Naive thymus-derived CD4-positive, alpha-beta T cell (primary cell): Measurements from ENCODE around the gene WNK4. TPM values are rescaled to one million over a fixed set of nuclear protein-coding genes. Genes with fewer than 3 reads are reported as not detected.
A peak's percentile ranks its signal among the peaks of the same experiment; 100 is the strongest.

Source experiments
- ATAC-seq: fragments of 150-1000 bp; cut with Tn5 transposase; 2 replicates; pipeline ENCODE4 v1.10.0; 2021; ENCODE audit warnings: mild to moderate bottlenecking, moderate library complexity
- CTCF ChIA-PET: fragments of 350-600 bp; sonication (Branson Sonifier 250); formaldehyde crosslinking; loops from one replicate; lab custom pipeline; 2021; ENCODE audit warnings: antibody characterized with exemption; lab: Charles Lee
- POLR2A ChIA-PET: fragments of 350-600 bp; sonication (Branson Sonifier 250); formaldehyde crosslinking; loops from one replicate; lab custom pipeline; 2021; ENCODE audit warnings: antibody characterized with exemption, inconsistent platforms; lab: Charles Lee
- DNase-seq, 9 donors: peaks; one replicate each; pipeline versions ENCODE4 v3.0.0 to v3.0.0-alpha.2; 2020 to 2022; ENCODE audit warnings: mixed read lengths in 1 of 9
- H3K27ac ChIP-seq: one replicate; pipeline ENCODE4 v1.7.0; 2013; ENCODE audit warnings: mild to moderate bottlenecking, low read depth, low read length, moderate library complexity
- H3K27me3 ChIP-seq, 2 donors: one replicate each; pipeline ENCODE4 v1.7.0; 2013; ENCODE audit warnings: low read length in 2 of 2, mild to moderate bottlenecking in 2 of 2, moderate library complexity in 2 of 2; ENCODE audit not compliant: control insufficient read depth in 2 of 2, insufficient read depth in 2 of 2
- H3K36me3 ChIP-seq, 3 experiments: 1 replicate in 2 of 3; 2 replicates in 1 of 3; pipeline ENCODE4 v1.7.0; 2013; ENCODE audit warnings: low read length in 3 of 3, mild to moderate bottlenecking in 3 of 3, moderate library complexity in 1 of 3; ENCODE audit not compliant: insufficient read depth in 3 of 3, control insufficient read depth in 2 of 3
- H3K4me1 ChIP-seq, 2 donors: one replicate each; pipeline ENCODE4 v1.7.0; 2013; ENCODE audit warnings: low read length in 2 of 2, mild to moderate bottlenecking in 2 of 2, moderate library complexity in 1 of 2; ENCODE audit not compliant: control insufficient read depth in 2 of 2, insufficient read depth in 2 of 2
- H3K4me3 ChIP-seq: 2 replicates; pipeline ENCODE4 v1.7.0; 2013; ENCODE audit warnings: mild to moderate bottlenecking, low read length
- H3K9me3 ChIP-seq, 3 experiments: 1 replicate in 2 of 3; 2 replicates in 1 of 3; pipeline ENCODE4 v1.7.0; 2013; ENCODE audit warnings: low read length in 3 of 3; ENCODE audit not compliant: control insufficient read depth in 2 of 3
- H3K27ac Mint-ChIP-seq, 9 donors: one replicate each; pipeline ENCODE4 v1.8.0; 2020 to 2022; ENCODE audit warnings: mixed read lengths in 9 of 9, mild to moderate bottlenecking in 8 of 9, moderate library complexity in 5 of 9, inconsistent platforms in 2 of 9
- H3K27me3 Mint-ChIP-seq, 5 donors: one replicate each; pipeline ENCODE4 v1.8.0; 2021 to 2022; ENCODE audit warnings: mixed read lengths in 5 of 5, mild to moderate bottlenecking in 1 of 5
- H3K36me3 Mint-ChIP-seq, 5 donors: one replicate each; pipeline ENCODE4 v1.8.0; 2020 to 2022; ENCODE audit warnings: mixed read lengths in 5 of 5, mild to moderate bottlenecking in 3 of 5, inconsistent platforms in 1 of 5
- H3K4me1 Mint-ChIP-seq, 7 donors: one replicate each; pipeline ENCODE4 v1.8.0; 2020 to 2022; ENCODE audit warnings: mixed read lengths in 7 of 7, mild to moderate bottlenecking in 3 of 7, inconsistent platforms in 1 of 7
- H3K4me3 Mint-ChIP-seq, 10 donors: one replicate each; pipeline ENCODE4 v1.8.0; 2020 to 2022; ENCODE audit warnings: mild to moderate bottlenecking in 10 of 10, mixed read lengths in 10 of 10, moderate library complexity in 6 of 10, inconsistent platforms in 2 of 10
- H3K9me3 Mint-ChIP-seq, 11 donors: one replicate each; pipeline ENCODE4 v1.8.0; 2020 to 2022; ENCODE audit warnings: mixed read lengths in 11 of 11, mild to moderate bottlenecking in 4 of 11, inconsistent platforms in 1 of 11, moderate library complexity in 1 of 11
- intact Hi-C, 2 donors: fragments of 100-400 bp; cut with micrococcal nuclease; formaldehyde crosslinking; loops; one replicate each; pipeline ENCODE4 v1.15.1; 2023
- polyA plus RNA-seq, 2 donors: library from polyadenylated mRNA; unstranded; fragments of 300-500 nt; fragmentation: Illumina TruSeq; gene quantifications; one replicate each; pipeline ENCODE4 v1.2.3, GENCODE V29; 2021
- total RNA-seq, 6 experiments: library from RNA in 5 of 6; stranded (reverse) in 5 of 6; gene quantifications; 1 replicate in 5 of 6; 2 replicates in 1 of 6; pipeline ENCODE4 v1.2.3 and lab custom pipeline; 2021 to 2026

The WNK4 gene
- total and polyA plus RNA-seq, 7 experiments from 2014 or later = 0.10 to 0.51 (median 0.24) TPM; not detected in 2

GRCh38 chr17:42744806-42745617 lies 35.4 kb upstream of the WNK4 start, which contains the start of gene EZH1:
EZH1 (minus strand) TSS chr17:42745040; CDS start chr17:42728941, 16,099 bp downstream.
- ATAC-seq = peak; percentile 97
- Histone ChIP-seq H3K4me3 (peak within 1 kb of the TSS; percentile 78), H3K36me3 (peaks cover 0 to 9% (median 0%) of the 10 kb centered on the region in 3 experiments), H3K27me3 (no peaks in the 10 kb centered on the region), H3K4me1 (peaks cover 12 to 16% of the 10 kb centered on the region in 2 donors), H3K27ac (peak within 1 kb of the TSS; percentile 90), H3K9me3 (no peaks in the 10 kb centered on the region)
- peak within 1 kb of the TSS; percentile 83 to 99 (median 94) for H3K4me3 Mint-ChIP-seq
- intact Hi-C loops = loop anchor here in 1 of 2 donors (1.0 to 5.0 kb wide), 7 partner anchors 18 to 253 kb away; partner anchors contain the start of genes BECN1, PSMC3IP, RETREG3 and RPL27
- peak; percentile 88 to 96 (median 94) for DNase-seq
- H3K4me1 Mint-ChIP-seq = peaks cover 15 to 34% (median 22%) of the 10 kb centered on the region in 7 donors
- no peaks in the 10 kb centered on the region for H3K9me3 Mint-ChIP-seq
- peaks cover 0 to 41% (median 11%) of the 10 kb centered on the region in 5 donors for H3K27me3 Mint-ChIP-seq
- H3K36me3 Mint-ChIP-seq = no peaks in the 10 kb centered on the region
- CTCF ChIA-PET = no interaction called here
- POLR2A ChIA-PET = interaction anchor here (0.6 kb wide), 1 partner anchor 15 kb away, joined by 7 read pairs; no protein-coding TSS in a partner anchor
- peak within 1 kb of the TSS; percentile 86 to 97 (median 94) for H3K27ac Mint-ChIP-seq

- no peak overlapping the region for H3K4me3 Mint-ChIP-seq
- H3K27ac ChIP-seq = no peak overlapping the region
- intact Hi-C loops = loop anchor here in 1 of 2 donors (5.0 kb wide), 1 partner anchor 171 kb away; the partner anchor contains the start of gene PSMC3IP
- H3K9me3 Mint-ChIP-seq = peaks cover 0 to 1% (median 0%) of the 10 kb centered on the region in 11 donors
- H3K27me3 ChIP-seq = peaks cover 0 to 3% of the 10 kb centered on the region in 2 donors
- peaks cover 12 to 16% of the 10 kb centered on the region in 2 donors for H3K4me1 ChIP-seq
- no peaks in the 10 kb centered on the region for H3K9me3 ChIP-seq
- no peak overlapping the region for H3K4me3 ChIP-seq
- no peak overlapping the region for H3K27ac Mint-ChIP-seq
- H3K4me1 Mint-ChIP-seq = peaks cover 14 to 20% (median 15%) of the 10 kb centered on the region in 7 donors
- DNase-seq (no peak), ATAC-seq (no peak)
- POLR2A ChIA-PET = interaction anchor here (0.8 to 1.0 kb wide), 2 partner anchors 25 to 74 kb away, joined by 3 to 4 read pairs; partner anchors contain the start of gene VPS25
- peaks cover 6 to 69% (median 11%) of the 10 kb centered on the region in 5 donors for H3K27me3 Mint-ChIP-seq
- CTCF ChIA-PET = no interaction called here
- H3K36me3 ChIP-seq = peaks cover 0 to 6% (median 0%) of the 10 kb centered on the region in 3 experiments
- no peaks in the 10 kb centered on the region for H3K36me3 Mint-ChIP-seq
These were observed 32.1 kb upstream of the WNK4 start for GRCh38 chr17:42748202-42748907.

- Histone ChIP-seq H3K4me3 (no peak overlapping the region), H3K36me3 (peaks cover 0 to 6% (median 0%) of the 10 kb centered on the region in 3 experiments), H3K9me3 (no peaks in the 10 kb centered on the region), H3K27ac (no peak overlapping the region), H3K27me3 (peaks cover 0 to 3% of the 10 kb centered on the region in 2 donors), H3K4me1 (peaks cover 7 to 8% of the 10 kb centered on the region in 2 donors)
- intact Hi-C loops = loop anchor here in 1 of 2 donors (5.0 kb wide), 1 partner anchor 172 kb away; the partner anchor contains the start of gene PSMC3IP
- POLR2A ChIA-PET = interaction anchor here (0.8 to 1.0 kb wide), 2 partner anchors 24 to 74 kb away, joined by 3 to 4 read pairs; partner anchors contain the start of gene VPS25
- no peak for DNase-seq
- peaks cover 7 to 12% (median 8%) of the 10 kb centered on the region in 7 donors for H3K4me1 Mint-ChIP-seq
- no peak for ATAC-seq
- no peak overlapping the region for H3K4me3 Mint-ChIP-seq
- H3K27ac Mint-ChIP-seq = no peak overlapping the region
- CTCF ChIA-PET = interaction anchor here (1.1 kb wide), 1 partner anchor 15 kb away, joined by 3 read pairs; no protein-coding TSS in a partner anchor
- H3K36me3 Mint-ChIP-seq = no peaks in the 10 kb centered on the region
- peaks cover 0 to 1% (median 0%) of the 10 kb centered on the region in 11 donors for H3K9me3 Mint-ChIP-seq
- H3K27me3 Mint-ChIP-seq = peaks cover 6 to 75% (median 11%) of the 10 kb centered on the region in 5 donors
These were observed 31.3 kb upstream of the WNK4 start for GRCh38 chr17:42748908-42749798.

- Histone ChIP-seq H3K27ac (no peak overlapping the region), H3K27me3 (peaks cover 0 to 3% of the 10 kb centered on the region in 2 donors), H3K9me3 (no peaks in the 10 kb centered on the region), H3K4me1 (no peaks in the 10 kb centered on the region), H3K36me3 (no peaks in the 10 kb centered on the region), H3K4me3 (no peak overlapping the region)
- Mint-ChIP-seq H3K4me3 (no peak overlapping the region), H3K27me3 (peaks cover 8 to 80% (median 19%) of the 10 kb centered on the region in 5 donors), H3K9me3 (peaks cover 0 to 1% (median 0%) of the 10 kb centered on the region in 11 donors), H3K4me1 (peaks cover 0 to under 1% (median 0%) of the 10 kb centered on the region in 7 donors), H3K27ac (no peak overlapping the region), H3K36me3 (no peaks in the 10 kb centered on the region)
- CTCF ChIA-PET = no interaction called here
- intact Hi-C loops = no loop called here
- POLR2A ChIA-PET = interaction anchor here (0.6 to 1.0 kb wide), 2 partner anchors 7 to 1071 kb away, joined by 3 read pairs; no protein-coding TSS in a partner anchor
- ATAC-seq (no peak), DNase-seq (no peak)
These were observed 29.6 kb upstream of the WNK4 start for GRCh38 chr17:42750739-42751344.

GRCh38 chr17:42751628-42752027 lies 28.8 kb upstream of the WNK4 start:
- H3K36me3 ChIP-seq = no peaks in the 10 kb centered on the region
- no peak overlapping the region for H3K4me3 ChIP-seq
- no peaks in the 10 kb centered on the region for H3K9me3 ChIP-seq
- intact Hi-C loops = no loop called here
- ChIA-PET POLR2A (interaction anchor here (0.6 to 1.0 kb wide), 2 partner anchors 8 to 112 kb away, joined by 3 to 5 read pairs; no protein-coding TSS in a partner anchor), CTCF (no interaction called here)
- Mint-ChIP-seq H3K27ac (no peak overlapping the region), H3K36me3 (no peaks in the 10 kb centered on the region), H3K9me3 (peaks cover 0 to 4% (median 0%) of the 10 kb centered on the region in 11 donors), H3K27me3 (peaks cover 13 to 79% (median 25%) of the 10 kb centered on the region in 5 donors), H3K4me1 (no peaks in the 10 kb centered on the region), H3K4me3 (no peak overlapping the region)
- no peaks in the 10 kb centered on the region for H3K4me1 ChIP-seq
- no peak overlapping the region for H3K27ac ChIP-seq
- H3K27me3 ChIP-seq = peaks cover 0 to 3% of the 10 kb centered on the region in 2 donors
- DNase-seq (no peak), ATAC-seq (no peak)
